Stomach (tissue), 4 donors: ENCODE data around the gene EXOC4.

Experiments used
- POLR2A ChIP-seq, 4 donors: fragments of 450-650 bp; IDR thresholded peaks; one replicate each; pipeline ENCODE4 v1.6.1; 2016; ENCODE audit warnings: antibody characterized with exemption in 4 of 4, control low read depth in 2 of 4, mild to moderate bottlenecking in 1 of 4, moderate library complexity in 1 of 4
- TF ChIP-seq, protein P1 (sequence below), 7 experiments: fragments of 450-650 bp in 4 of 7; fragments of 200-600 bp in 3 of 7; sonication (generic) in 3 of 7; IDR thresholded peaks; one replicate each; pipeline ENCODE4 v1.5.1; 2016 to 2019; ENCODE audit warnings: antibody characterized with exemption in 7 of 7, control low read depth in 2 of 7, mild to moderate bottlenecking in 1 of 7

DNA sequence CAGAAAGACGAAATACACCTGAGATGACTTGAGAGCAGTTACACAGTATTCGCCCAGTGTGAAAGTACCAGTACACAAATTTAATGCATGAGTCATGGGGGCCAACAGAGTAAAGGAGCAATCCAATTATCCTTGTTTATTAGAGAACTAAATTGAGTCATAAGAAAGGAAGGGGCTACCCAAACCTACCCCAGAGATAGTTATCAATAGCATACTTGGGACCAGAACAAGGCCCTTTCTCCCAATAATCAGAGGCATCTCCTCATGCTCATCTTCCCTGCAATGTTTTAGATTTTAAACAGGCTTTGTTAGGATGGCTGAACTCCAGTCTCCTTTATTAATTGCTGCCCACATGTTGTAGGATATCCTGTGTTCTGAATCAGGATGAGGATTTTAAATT, 634.6 kb downstream of the EXOC4 start:
- TF ChIP-seq, protein P1, sequence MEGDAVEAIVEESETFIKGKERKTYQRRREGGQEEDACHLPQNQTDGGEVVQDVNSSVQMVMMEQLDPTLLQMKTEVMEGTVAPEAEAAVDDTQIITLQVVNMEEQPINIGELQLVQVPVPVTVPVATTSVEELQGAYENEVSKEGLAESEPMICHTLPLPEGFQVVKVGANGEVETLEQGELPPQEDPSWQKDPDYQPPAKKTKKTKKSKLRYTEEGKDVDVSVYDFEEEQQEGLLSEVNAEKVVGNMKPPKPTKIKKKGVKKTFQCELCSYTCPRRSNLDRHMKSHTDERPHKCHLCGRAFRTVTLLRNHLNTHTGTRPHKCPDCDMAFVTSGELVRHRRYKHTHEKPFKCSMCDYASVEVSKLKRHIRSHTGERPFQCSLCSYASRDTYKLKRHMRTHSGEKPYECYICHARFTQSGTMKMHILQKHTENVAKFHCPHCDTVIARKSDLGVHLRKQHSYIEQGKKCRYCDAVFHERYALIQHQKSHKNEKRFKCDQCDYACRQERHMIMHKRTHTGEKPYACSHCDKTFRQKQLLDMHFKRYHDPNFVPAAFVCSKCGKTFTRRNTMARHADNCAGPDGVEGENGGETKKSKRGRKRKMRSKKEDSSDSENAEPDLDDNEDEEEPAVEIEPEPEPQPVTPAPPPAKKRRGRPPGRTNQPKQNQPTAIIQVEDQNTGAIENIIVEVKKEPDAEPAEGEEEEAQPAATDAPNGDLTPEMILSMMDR (IDR thresholded peaks at IDR 0.05), result no peak
- no peak for TF ChIP-seq POLR2A (IDR thresholded peaks at IDR 0.05)
